CD4-positive, alpha-beta T cell treated with Interleukin-1 beta for 1 hour (primary cell): ENCODE measurements around the gene LRP5.

Source experiments
- DNase-seq, 2 donors: peaks; one replicate each; pipeline ENCODE4 v3.0.0-alpha.2; 2020 to 2022

Gene LRP5

GRCh38 chr11:68309621-68310185 is 2.7 kb upstream of the LRP5 start:
- DNase-seq = no peak

- DNase-seq = no peak
Observed at GRCh38 chr11:68311160-68312116, 953 bp upstream of the LRP5 start.

GRCh38 chr11:68312780-68313573 is 586 bp downstream of the LRP5 start:
- DNase-seq = no peak

- no peak for DNase-seq
Observed at GRCh38 chr11:68313574-68314202, 1.3 kb downstream of the LRP5 start.

GRCh38 chr11:68314203-68315170 is 2.1 kb downstream of the LRP5 start:
- no peak for DNase-seq

- DNase-seq = no peak
Observed at GRCh38 chr11:68315171-68315920, 3.0 kb downstream of the LRP5 start.

GRCh38 chr11:68317147-68317785 is 4.9 kb downstream of the LRP5 start:
- DNase-seq = no peak

- DNase-seq = no peak
Observed at GRCh38 chr11:68321293-68322051, 9.1 kb downstream of the LRP5 start.

- no peak for DNase-seq
Observed at GRCh38 chr11:68322052-68322430, 9.7 kb downstream of the LRP5 start.

- no peak for DNase-seq
Observed at GRCh38 chr11:68324241-68324640, 11.8 kb downstream of the LRP5 start.

- DNase-seq = no peak
Observed at GRCh38 chr11:68324695-68325094, 12.3 kb downstream of the LRP5 start.

- DNase-seq = no peak
Observed at GRCh38 chr11:68325183-68325906, 13.0 kb downstream of the LRP5 start.

GRCh38 chr11:68325907-68326220 is 13.5 kb downstream of the LRP5 start:
- no peak for DNase-seq

GRCh38 chr11:68326334-68327215 is 14.2 kb downstream of the LRP5 start:
- no peak for DNase-seq

GRCh38 chr11:68327586-68328370 is 15.4 kb downstream of the LRP5 start:
- no peak for DNase-seq

- DNase-seq = no peak
Observed at GRCh38 chr11:68328374-68329091, 16.1 kb downstream of the LRP5 start.

GRCh38 chr11:68329536-68329935 is 17.1 kb downstream of the LRP5 start:
- DNase-seq = no peak
